Measurements from ENCODE around the gene ASIC3.

Gene ASIC3

DNA sequence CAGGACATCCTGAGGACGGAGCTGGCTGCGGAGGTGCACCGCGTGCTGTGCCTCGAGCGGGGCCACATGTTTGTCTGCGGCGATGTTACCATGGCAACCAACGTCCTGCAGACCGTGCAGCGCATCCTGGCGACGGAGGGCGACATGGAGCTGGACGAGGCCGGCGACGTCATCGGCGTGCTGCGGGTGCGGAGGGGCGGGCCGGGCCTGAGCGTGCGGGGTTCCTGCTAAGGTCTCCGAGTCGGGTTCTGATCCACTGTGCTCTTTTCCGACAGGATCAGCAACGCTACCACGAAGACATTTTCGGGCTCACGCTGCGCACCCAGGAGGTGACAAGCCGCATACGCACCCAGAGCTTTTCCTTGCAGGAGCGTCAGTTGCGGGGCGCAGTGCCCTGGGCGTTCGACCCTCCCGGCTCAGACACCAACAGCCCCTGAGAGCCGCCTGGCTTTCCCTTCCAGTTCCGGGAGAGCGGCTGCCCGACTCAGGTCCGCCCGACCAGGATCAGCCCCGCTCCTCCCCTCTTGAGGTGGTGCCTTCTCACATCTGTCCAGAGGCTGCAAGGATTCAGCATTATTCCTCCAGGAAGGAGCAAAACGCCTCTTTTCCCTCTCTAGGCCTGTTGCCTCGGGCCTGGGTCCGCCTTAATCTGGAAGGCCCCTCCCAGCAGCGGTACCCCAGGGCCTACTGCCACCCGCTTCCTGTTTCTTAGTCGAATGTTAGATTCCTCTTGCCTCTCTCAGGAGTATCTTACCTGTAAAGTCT, 34.4 kb upstream of the ASIC3 start:
- no peaks in the 10 kb centered on the region for H3F3A ChIP-seq (ENCODE audit: low read depth)
- H3K4me3 ChIP-seq (ENCODE audit: low read length, poor library complexity, severe bottlenecking) = peak overlapping the region; percentile 71
- no peaks in the 10 kb centered on the region for H4K20me1 ChIP-seq (ENCODE audit: insufficient read depth, low read length, poor library complexity, severe bottlenecking)
- H3K4me1 ChIP-seq (ENCODE audit: insufficient read depth, low read length, poor library complexity, severe bottlenecking) = peaks cover 45% of the 10 kb centered on the region
- peak overlapping the region; percentile 80 for H3K4me2 ChIP-seq (ENCODE audit: low read depth, low read length, poor library complexity, severe bottlenecking)
- no peaks in the 10 kb centered on the region for H3K79me2 ChIP-seq (ENCODE audit: insufficient read depth, low read length)
- H3K36me3 ChIP-seq (ENCODE audit: insufficient read depth, low read length) = no peaks in the 10 kb centered on the region
- no peaks in the 10 kb centered on the region for H3K9me2 ChIP-seq (replicated peaks; ENCODE audit: low read depth, low read length)
- H2AFZ ChIP-seq (ENCODE audit: low read length) = peak overlapping the region; percentile 83
- peak overlapping the region; percentile 74 for H3K9ac ChIP-seq (ENCODE audit: low read depth, low read length, poor library complexity, severe bottlenecking)
- no peaks in the 10 kb centered on the region for H3K9me3 ChIP-seq (ENCODE audit: insufficient read depth, low read depth, low read length)
- H3K27me3 ChIP-seq (ENCODE audit: insufficient read depth, low read length, poor library complexity, severe bottlenecking) = no peaks in the 10 kb centered on the region
- TF ChIP-seq, protein P1, sequence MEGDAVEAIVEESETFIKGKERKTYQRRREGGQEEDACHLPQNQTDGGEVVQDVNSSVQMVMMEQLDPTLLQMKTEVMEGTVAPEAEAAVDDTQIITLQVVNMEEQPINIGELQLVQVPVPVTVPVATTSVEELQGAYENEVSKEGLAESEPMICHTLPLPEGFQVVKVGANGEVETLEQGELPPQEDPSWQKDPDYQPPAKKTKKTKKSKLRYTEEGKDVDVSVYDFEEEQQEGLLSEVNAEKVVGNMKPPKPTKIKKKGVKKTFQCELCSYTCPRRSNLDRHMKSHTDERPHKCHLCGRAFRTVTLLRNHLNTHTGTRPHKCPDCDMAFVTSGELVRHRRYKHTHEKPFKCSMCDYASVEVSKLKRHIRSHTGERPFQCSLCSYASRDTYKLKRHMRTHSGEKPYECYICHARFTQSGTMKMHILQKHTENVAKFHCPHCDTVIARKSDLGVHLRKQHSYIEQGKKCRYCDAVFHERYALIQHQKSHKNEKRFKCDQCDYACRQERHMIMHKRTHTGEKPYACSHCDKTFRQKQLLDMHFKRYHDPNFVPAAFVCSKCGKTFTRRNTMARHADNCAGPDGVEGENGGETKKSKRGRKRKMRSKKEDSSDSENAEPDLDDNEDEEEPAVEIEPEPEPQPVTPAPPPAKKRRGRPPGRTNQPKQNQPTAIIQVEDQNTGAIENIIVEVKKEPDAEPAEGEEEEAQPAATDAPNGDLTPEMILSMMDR (conservative IDR thresholded peaks at IDR 0.05; ENCODE audit: low read length) = no peak
- TF ChIP-seq EZH2phosphoT487 (IDR thresholded peaks at IDR 0.05; ENCODE audit: borderline replicate concordance) = no peak

DNA sequence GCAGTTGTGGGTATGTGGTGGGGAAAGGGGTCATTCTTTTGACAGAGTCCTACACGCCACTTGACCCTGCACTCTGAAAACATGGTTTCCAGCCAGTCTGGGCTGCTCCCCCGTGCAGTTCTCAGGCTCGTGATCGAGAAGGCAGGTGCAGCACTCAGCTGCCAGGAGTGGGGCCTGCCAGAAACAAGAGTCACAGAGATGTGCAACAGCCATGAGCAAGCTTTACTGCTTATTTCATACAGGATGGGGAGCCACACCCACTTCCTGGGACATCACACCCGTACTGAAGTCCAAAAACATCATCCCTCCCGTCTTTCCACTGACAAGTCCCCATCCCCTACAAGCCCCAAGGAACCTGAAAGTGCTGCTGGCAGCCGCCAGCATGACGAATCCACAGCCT, 33.4 kb upstream of the ASIC3 start:
- no peaks in the 10 kb centered on the region for H3K36me3 ChIP-seq (ENCODE audit: insufficient read depth, low read length)
- H3K27me3 ChIP-seq (ENCODE audit: insufficient read depth, low read length, poor library complexity, severe bottlenecking) = no peaks in the 10 kb centered on the region
- no peaks in the 10 kb centered on the region for H3K9me3 ChIP-seq (ENCODE audit: insufficient read depth, low read depth, low read length)
- peak overlapping the region; percentile 80 for H3K4me2 ChIP-seq (ENCODE audit: low read depth, low read length, poor library complexity, severe bottlenecking)
- no peak overlapping the region for H2AFZ ChIP-seq (ENCODE audit: low read length)
- H3K9me2 ChIP-seq (replicated peaks; ENCODE audit: low read depth, low read length) = no peaks in the 10 kb centered on the region
- no peaks in the 10 kb centered on the region for H3F3A ChIP-seq (ENCODE audit: low read depth)
- H3K79me2 ChIP-seq (ENCODE audit: insufficient read depth, low read length) = no peaks in the 10 kb centered on the region
- TF ChIP-seq, protein P1 (conservative IDR thresholded peaks at IDR 0.05; ENCODE audit: low read length) = no peak
- no peak for TF ChIP-seq EZH2phosphoT487 (IDR thresholded peaks at IDR 0.05; ENCODE audit: borderline replicate concordance)
- peaks cover 41% of the 10 kb centered on the region for H3K4me1 ChIP-seq (ENCODE audit: insufficient read depth, low read length, poor library complexity, severe bottlenecking)
- H3K9ac ChIP-seq (ENCODE audit: low read depth, low read length, poor library complexity, severe bottlenecking) = no peak overlapping the region
- H3K4me3 ChIP-seq (ENCODE audit: low read length, poor library complexity, severe bottlenecking) = no peak overlapping the region
- H4K20me1 ChIP-seq (ENCODE audit: insufficient read depth, low read length, poor library complexity, severe bottlenecking) = no peaks in the 10 kb centered on the region

DNA sequence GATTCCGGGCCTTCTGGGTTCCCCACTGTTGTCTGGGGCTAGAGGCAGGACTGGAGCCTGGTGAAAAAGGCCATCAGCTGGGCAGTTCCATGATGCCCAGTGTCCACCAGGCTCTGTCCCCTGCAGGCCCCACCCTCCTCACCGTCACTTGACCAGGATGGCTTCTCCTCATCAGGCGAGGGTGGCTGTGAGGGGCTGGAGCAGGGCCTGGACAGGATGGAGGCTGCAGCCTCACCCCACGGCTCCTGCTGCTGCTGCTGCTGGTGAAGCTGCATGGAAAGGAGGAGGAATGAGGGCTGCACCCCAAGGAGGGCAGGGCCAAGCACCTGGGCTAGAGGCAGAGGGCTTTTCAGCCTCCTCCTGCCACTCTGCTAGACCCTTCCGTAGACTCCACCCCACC, 32.4 kb upstream of the ASIC3 start:
- Histone ChIP-seq H3K4me3 (ENCODE audit: low read length, poor library complexity, severe bottlenecking) (no peak overlapping the region), H3F3A (ENCODE audit: low read depth) (no peaks in the 10 kb centered on the region), H3K27me3 (ENCODE audit: insufficient read depth, low read length, poor library complexity, severe bottlenecking) (no peaks in the 10 kb centered on the region), H4K20me1 (ENCODE audit: insufficient read depth, low read length, poor library complexity, severe bottlenecking) (no peaks in the 10 kb centered on the region), H2AFZ (ENCODE audit: low read length) (no peak overlapping the region), H3K9ac (ENCODE audit: low read depth, low read length, poor library complexity, severe bottlenecking) (no peak overlapping the region), H3K4me2 (ENCODE audit: low read depth, low read length, poor library complexity, severe bottlenecking) (no peak overlapping the region), H3K36me3 (ENCODE audit: insufficient read depth, low read length) (no peaks in the 10 kb centered on the region), H3K9me2 (replicated peaks; ENCODE audit: low read depth, low read length) (no peaks in the 10 kb centered on the region), H3K9me3 (ENCODE audit: insufficient read depth, low read depth, low read length) (no peaks in the 10 kb centered on the region), H3K4me1 (ENCODE audit: insufficient read depth, low read length, poor library complexity, severe bottlenecking) (peaks cover 31% of the 10 kb centered on the region), H3K79me2 (ENCODE audit: insufficient read depth, low read length) (no peaks in the 10 kb centered on the region)
- TF ChIP-seq, protein P1 (conservative IDR thresholded peaks at IDR 0.05; ENCODE audit: low read length) = no peak
- no peak for TF ChIP-seq EZH2phosphoT487 (IDR thresholded peaks at IDR 0.05; ENCODE audit: borderline replicate concordance)
